ENCODE results near the gene CHST8. TPM values are rescaled to one million over a fixed set of nuclear protein-coding genes. Genes with fewer than 3 reads are reported as not detected.

Gene CHST8
- total RNA-seq, 1 experiment from 2014 or later = 33.5 TPM

DNA sequence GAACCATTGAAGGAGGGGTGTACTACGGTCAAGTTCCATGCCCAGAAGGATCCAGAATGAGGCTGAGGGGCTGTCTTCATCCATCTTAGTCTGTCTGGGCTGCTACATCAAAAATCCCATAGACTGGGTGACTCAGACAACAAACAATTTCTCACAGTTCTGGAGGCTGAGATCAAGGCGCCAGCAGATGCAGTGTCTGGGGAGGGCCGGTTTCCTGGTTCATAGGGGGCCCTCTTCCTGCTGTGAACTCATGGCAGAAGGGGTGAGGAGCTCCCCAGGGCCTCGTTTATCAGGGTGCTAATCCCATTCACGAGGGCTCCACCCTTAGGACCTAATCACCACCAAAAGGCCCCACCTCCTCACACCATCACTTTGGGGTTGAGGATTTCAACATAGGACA lies 160.2 kb downstream of the CHST8 start:
- peaks cover 12% of the 10 kb centered on the region for H3K27me3 Mint-ChIP-seq (ENCODE audit: low read depth)
- H3K4me1 Mint-ChIP-seq = peaks cover 16% of the 10 kb centered on the region
- no peak for DNase-seq (ENCODE audit: low spot score)
- H3K36me3 Mint-ChIP-seq = no peaks in the 10 kb centered on the region
- POLR2A ChIA-PET = no interaction called here
- CTCF ChIA-PET = no interaction called here
- no peak for TF ChIP-seq ARID4B (CRISPR knock-in tag; IDR thresholded peaks at IDR 0.05; ENCODE audit: borderline replicate concordance)
- no peak for TF ChIP-seq TP53 (CRISPR knock-in tag; IDR thresholded peaks at IDR 0.05)
- TF ChIP-seq ZNF121 (CRISPR knock-in tag; IDR thresholded peaks at IDR 0.05) = no peak
- no peak for TF ChIP-seq KAT7 (CRISPR knock-in tag; IDR thresholded peaks at IDR 0.05; ENCODE audit: borderline replicate concordance)
- no peak for TF ChIP-seq TCF7 (CRISPR knock-in tag; IDR thresholded peaks at IDR 0.05; ENCODE audit: low read depth)
- TF ChIP-seq, protein P1, sequence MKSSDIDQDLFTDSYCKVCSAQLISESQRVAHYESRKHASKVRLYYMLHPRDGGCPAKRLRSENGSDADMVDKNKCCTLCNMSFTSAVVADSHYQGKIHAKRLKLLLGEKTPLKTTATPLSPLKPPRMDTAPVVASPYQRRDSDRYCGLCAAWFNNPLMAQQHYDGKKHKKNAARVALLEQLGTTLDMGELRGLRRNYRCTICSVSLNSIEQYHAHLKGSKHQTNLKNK (CRISPR knock-in tag; IDR thresholded peaks at IDR 0.05) = no peak
- TF ChIP-seq GABPB1 (CRISPR knock-in tag; IDR thresholded peaks at IDR 0.05) = no peak
- no peak for TF ChIP-seq AFF4 (CRISPR knock-in tag; IDR thresholded peaks at IDR 0.05; ENCODE audit: borderline replicate concordance)
- TF ChIP-seq ATF1 (CRISPR knock-in tag; IDR thresholded peaks at IDR 0.05) = no peak
- TF ChIP-seq SOX15 (CRISPR knock-in tag; IDR thresholded peaks at IDR 0.05) = no peak
- no peak for TF ChIP-seq CDX4 (CRISPR knock-in tag; IDR thresholded peaks at IDR 0.05; ENCODE audit: borderline replicate concordance)
- TF ChIP-seq USF1 (CRISPR knock-in tag; IDR thresholded peaks at IDR 0.05) = no peak
- no peak for TF ChIP-seq HMGA2 (CRISPR knock-in tag; IDR thresholded peaks at IDR 0.05)
- no peak for TF ChIP-seq CBFB (CRISPR knock-in tag; IDR thresholded peaks at IDR 0.05; ENCODE audit: low read depth)
- no peak for TF ChIP-seq RORB (CRISPR knock-in tag; IDR thresholded peaks at IDR 0.05)
- TF ChIP-seq, protein P2, sequence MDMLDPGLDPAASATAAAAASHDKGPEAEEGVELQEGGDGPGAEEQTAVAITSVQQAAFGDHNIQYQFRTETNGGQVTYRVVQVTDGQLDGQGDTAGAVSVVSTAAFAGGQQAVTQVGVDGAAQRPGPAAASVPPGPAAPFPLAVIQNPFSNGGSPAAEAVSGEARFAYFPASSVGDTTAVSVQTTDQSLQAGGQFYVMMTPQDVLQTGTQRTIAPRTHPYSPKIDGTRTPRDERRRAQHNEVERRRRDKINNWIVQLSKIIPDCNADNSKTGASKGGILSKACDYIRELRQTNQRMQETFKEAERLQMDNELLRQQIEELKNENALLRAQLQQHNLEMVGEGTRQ (CRISPR knock-in tag; IDR thresholded peaks at IDR 0.05) = no peak
- TF ChIP-seq MYBL2 (CRISPR knock-in tag; IDR thresholded peaks at IDR 0.05) = no peak
- no peak for TF ChIP-seq ZNF263 (CRISPR knock-in tag; IDR thresholded peaks at IDR 0.05; ENCODE audit: low read depth)
- no peak for TF ChIP-seq PRRX2 (CRISPR knock-in tag; IDR thresholded peaks at IDR 0.05)
- no peak for TF ChIP-seq FOXP1 (CRISPR knock-in tag; IDR thresholded peaks at IDR 0.05; ENCODE audit: borderline replicate concordance)
- ATAC-seq = no peak
- no peak overlapping the region for H3K4me3 Mint-ChIP-seq
- no peak overlapping the region for H3K27ac Mint-ChIP-seq
- no peaks in the 10 kb centered on the region for H3K9me3 Mint-ChIP-seq

Measured in WTC11 (cell line).